RWPE1 (cell line): Measurements from ENCODE around the gene ABCA3.
"Not testable (repeated sequence)": the region's sequence is repeated elsewhere in the genome, so short reads cannot be mapped to it uniquely, and the experiment has no call there.

Source experiments
- CTCF ChIA-PET: fragments of 350-600 bp; sonication (Branson Sonifier 250); formaldehyde crosslinking; extraction: SDS; loops from one replicate; lab custom pipeline; 2021; lab: Yijun Ruan, JAX
- POLR2A ChIA-PET: fragments of 400-600 bp; formaldehyde crosslinking; extraction: SDS; loops from one replicate; lab custom pipeline; 2020; ENCODE audit warnings: antibody characterized with exemption; ENCODE audit not compliant: low non-redundant PET; lab: Yijun Ruan, JAX
- DNase-seq: peaks from one replicate; pipeline ENCODE4 v3.0.0; 2012; ENCODE audit warnings: low spot score
- H3K27ac ChIP-seq: fragments of 450-650 bp; 2 replicates; pipeline ENCODE4 v1.5.1; 2017
- TF ChIP-seq, protein P1 (sequence below): fragments of 450-650 bp; conservative IDR thresholded peaks from 2 replicates; pipeline ENCODE4 v1.5.1; 2017; ENCODE audit warnings: low read depth, mild to moderate bottlenecking

The ABCA3 gene

DNA sequence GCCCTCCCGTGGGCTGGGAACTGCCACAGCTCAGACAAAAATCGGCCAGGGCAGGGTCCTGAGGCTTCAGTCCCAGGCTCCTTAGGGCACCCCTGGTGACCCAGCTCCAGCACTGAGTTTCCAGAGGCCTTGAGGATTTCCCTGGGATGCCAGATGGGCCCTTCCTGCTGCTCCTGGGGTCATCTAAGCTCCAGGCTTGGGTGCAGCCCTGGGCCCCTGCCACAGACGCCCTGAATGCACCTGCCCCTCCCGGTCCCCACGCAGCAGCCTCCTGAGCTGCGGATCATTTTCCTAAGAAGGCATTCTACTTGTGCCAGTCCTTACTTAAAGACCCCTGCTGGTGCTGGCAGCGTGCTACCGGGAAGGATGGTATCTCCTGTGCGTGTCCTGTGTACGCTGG, 66.6 kb downstream of the ABCA3 start:
- POLR2A ChIA-PET, result no interaction called here
- CTCF ChIA-PET, result no interaction called here
- H3K27ac ChIP-seq, result peak overlapping the region; percentile 27
- TF ChIP-seq, protein P1, sequence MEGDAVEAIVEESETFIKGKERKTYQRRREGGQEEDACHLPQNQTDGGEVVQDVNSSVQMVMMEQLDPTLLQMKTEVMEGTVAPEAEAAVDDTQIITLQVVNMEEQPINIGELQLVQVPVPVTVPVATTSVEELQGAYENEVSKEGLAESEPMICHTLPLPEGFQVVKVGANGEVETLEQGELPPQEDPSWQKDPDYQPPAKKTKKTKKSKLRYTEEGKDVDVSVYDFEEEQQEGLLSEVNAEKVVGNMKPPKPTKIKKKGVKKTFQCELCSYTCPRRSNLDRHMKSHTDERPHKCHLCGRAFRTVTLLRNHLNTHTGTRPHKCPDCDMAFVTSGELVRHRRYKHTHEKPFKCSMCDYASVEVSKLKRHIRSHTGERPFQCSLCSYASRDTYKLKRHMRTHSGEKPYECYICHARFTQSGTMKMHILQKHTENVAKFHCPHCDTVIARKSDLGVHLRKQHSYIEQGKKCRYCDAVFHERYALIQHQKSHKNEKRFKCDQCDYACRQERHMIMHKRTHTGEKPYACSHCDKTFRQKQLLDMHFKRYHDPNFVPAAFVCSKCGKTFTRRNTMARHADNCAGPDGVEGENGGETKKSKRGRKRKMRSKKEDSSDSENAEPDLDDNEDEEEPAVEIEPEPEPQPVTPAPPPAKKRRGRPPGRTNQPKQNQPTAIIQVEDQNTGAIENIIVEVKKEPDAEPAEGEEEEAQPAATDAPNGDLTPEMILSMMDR, result no peak
- no peak for DNase-seq

DNA sequence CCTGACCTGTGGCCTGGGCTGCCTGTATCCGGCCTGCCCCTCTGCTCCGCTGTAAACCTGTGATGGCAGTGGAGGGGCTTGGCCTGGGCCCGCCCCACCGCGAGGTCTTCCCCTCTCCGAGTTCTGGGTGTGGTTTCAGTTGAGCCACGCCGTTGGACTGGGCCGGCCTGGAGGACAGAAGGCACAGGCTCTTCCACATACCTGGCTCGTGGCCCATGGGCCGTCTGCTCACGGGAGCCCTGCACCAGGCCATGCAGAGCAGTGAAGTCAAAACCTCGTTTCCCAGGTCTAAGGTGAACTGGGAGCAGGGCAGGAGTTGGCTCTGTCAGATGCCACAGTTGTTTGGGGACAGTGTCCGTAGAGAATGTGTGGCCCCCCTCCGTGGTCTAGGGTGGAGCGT, 67.0 kb downstream of the ABCA3 start:
- DNase-seq, result no peak
- peak overlapping the region; percentile 27 for H3K27ac ChIP-seq
- CTCF ChIA-PET, result interaction anchor here (0.6 kb wide), 1 partner anchor 13 kb away, joined by 3 read pairs; no protein-coding TSS in a partner anchor
- POLR2A ChIA-PET, result no interaction called here
- TF ChIP-seq, protein P1, result no peak

DNA sequence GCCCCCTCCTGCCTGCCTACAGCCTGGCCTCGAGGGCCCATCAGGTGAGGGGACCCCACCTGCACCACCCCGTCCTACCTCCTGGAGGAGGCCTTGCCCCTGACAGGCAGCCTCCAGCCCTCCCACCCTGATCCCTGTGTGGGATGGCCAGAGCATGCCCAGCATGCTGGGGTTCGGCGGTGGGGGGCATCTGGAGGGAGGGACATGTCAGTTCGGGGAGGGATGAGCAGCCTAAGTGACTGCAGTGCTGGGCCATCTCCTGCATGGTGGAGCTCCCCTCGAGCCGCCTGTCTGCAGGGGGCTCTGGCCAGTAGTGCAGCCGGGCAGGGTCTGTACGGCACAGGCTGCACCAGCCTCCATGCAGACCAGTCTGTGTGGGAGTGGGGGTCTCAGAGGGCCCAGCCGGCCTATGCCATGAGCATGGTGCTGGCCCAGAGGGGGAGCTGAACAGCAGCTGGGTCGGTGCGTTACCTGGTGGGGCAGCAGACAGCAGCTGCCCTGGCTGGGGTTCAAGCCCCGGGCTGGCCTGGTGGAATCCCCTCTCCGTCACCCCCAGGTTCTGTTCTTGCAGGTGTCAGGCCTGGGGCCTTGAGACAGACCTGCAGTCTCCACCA, 68.6 kb downstream of the ABCA3 start:
- TF ChIP-seq, protein P1, result no peak
- ChIA-PET POLR2A (no interaction called here), CTCF (no interaction called here)
- DNase-seq, result no peak
- peak overlapping the region; percentile 21; the same call in 1 of the 2 replicates for H3K27ac ChIP-seq

DNA sequence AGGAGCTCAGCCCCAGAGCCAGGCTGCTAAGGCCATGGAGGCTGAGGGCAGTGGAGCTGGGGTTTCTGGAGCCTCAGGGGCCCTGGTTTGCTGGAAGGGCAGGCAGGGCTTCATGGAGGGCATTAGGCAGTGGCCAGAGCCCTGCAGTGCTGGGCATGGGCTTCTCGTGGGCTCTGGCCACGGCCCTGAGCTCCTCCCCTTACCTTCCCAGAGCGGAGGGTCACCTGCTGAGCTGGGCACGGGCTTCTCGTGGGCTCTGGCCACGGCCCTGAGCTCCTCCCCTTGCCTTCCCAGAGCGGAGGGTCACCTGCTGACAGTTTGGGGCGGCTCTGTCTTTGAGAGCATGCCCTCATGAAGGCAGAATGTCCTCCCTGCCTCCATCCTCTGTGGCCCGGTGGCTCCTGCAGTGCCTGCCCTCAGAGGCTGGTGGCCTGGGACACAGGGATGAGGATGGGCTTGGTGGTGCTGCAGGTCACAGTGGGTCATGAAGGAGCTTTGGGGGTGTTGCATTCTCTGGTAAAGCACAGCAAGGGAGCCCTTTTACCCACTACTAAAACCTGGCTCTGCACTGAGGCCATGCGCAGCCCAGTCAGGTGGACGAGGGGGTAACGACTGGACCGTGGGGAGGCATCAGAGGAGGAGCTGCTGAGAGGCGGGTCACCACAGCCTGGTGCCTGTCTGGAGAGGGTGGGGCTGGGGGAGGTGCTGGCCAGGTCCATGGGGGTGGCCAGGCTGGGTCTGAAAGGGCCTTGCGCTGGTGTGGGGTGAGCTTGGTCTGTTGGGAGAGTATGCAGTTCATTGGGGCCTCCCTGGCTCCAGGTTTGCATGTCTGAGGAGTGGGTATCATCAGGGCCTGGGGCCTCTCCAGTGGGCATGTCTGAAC, 69.7 kb downstream of the ABCA3 start:
- CTCF ChIA-PET, result interaction anchor here (0.6 kb wide), 1 partner anchor 229 kb away, joined by 3 read pairs; no protein-coding TSS in a partner anchor
- TF ChIP-seq, protein P1, result no peak
- POLR2A ChIA-PET, result no interaction called here
- peak overlapping the region; percentile 14 for H3K27ac ChIP-seq
- DNase-seq, result no peak

DNA sequence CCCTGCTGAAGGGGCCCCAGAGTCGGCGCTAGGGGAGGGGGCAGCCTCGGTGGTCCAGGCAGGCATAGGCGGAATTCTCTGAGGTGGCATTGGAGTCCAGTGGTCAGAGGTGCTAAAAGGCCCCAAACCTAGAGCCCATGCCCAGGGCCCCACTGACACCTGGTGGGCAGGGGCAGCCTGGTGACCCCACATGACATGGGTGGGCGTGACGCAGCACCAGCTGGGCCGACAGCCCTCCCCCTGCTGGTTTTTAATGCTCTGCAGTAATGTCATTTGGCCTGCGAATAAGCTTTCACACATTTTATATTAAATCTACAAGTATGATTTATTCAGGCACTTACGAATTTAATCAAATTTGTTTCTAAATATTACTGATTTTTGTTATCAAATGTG, 70.5 kb downstream of the ABCA3 start:
- no peak for DNase-seq
- ChIA-PET CTCF (no interaction called here), POLR2A (no interaction called here)
- H3K27ac ChIP-seq, result peak overlapping the region; percentile 97
- TF ChIP-seq, protein P1, result no peak

DNA sequence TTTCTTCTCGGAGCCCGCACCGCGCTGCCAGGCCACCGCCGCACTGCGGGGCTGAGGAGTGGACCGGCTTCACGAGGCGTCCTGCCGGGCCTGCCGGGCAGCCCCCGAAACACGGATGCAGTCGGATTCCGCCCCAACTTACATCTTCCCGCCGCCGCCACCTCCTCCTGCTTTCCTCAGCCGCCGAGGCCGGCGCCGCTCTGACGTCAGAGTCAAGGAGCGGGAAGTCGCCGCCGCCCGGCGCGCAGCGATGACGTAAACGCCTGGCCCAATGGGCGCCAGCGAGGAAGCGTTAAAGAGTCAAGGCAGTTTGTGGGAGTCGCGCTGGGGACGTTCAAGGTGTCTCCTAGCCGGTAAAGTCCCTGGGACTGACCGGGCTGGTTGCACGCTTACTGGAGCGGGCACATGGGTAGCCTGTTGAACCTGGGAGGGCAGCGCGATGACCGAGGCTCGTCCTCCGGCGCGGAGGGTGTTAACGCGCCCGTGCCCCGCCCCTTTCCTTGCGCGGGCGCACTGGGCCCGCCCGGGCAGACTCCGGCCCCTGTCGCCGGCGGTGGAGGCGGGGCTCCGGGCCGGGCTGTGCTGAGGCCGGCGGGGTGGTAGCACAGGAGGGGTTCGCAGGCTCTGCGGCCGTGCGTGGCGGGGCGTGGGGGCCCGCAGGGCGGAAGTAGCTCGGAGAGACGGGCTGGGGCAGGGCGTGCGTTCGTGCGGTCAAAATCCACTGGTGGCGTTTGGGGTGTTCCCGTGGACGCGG, 72.4 kb downstream of the ABCA3 start, which contains the start of gene RNPS1:
Gene RNPS1 (minus strand): TSS at position 214 of the 754 bp plus-strand sequence. CDS start 3,483 bp downstream, outside the sequence.
- H3K27ac ChIP-seq, result peak within 1 kb of the TSS; percentile 97
- TF ChIP-seq, protein P1, result no peak
- ChIA-PET CTCF (interaction anchor here (0.6 kb wide), 2 partner anchors 94 to 200 kb away, joined by 3 read pairs; no protein-coding TSS in a partner anchor), POLR2A (interaction anchor here (0.6 kb wide), 1 partner anchor 715 kb away, joined by 5 read pairs; no protein-coding TSS in a partner anchor)
- peak; percentile 95 for DNase-seq

DNA sequence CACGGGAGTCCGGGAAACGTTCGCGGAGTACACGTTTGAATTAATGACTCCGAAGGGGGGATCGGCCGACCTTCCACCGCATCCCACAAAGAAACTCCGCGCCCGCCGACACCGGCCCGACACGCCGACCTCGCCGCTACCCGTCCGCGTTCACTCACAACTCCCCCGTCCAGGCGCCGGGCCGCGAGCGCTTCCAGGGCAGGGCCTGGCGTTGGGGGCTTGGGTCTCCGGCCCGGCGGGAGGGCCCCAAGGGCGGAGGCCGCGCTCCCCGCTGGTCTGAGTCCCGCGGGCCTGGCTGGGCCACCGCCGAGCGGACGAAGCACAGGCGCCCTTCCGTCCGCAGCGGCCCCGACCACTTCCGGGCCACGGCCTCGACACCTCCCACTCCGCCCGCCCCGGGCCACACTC, 73.0 kb downstream of the ABCA3 start:
- CTCF ChIA-PET, POLR2A ChIA-PET, DNase-seq: not testable (repeated sequence)
- H3K27ac ChIP-seq, result peak overlapping the region; percentile 97

DNA sequence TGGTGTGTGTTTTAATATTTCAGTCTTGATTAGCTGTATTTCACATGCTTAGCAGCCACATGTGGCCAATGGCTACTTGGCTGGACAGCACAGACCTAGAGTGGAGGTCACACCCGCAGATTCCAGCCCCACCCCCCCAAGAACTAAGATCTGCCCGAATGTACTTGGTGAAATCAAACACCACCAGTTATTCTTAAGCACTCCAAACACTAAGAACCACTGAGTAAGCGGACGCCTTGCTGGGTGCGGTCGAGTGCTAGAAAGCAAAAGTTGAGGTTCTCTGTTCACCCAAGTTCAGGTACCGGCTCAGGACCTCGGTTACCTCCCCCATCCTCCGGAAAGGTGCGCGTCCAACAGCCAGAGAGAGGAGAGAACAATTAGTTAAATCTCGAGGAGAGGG, 73.6 kb downstream of the ABCA3 start:
- peak; percentile 20 for DNase-seq
- H3K27ac ChIP-seq, result peak overlapping the region; percentile 97
- POLR2A ChIA-PET, result interaction anchor here (0.7 kb wide), 1 partner anchor 15 kb away, joined by 3 read pairs; the partner anchor contains the start of gene ECI1
- CTCF ChIA-PET, result not testable (repeated sequence)

DNA sequence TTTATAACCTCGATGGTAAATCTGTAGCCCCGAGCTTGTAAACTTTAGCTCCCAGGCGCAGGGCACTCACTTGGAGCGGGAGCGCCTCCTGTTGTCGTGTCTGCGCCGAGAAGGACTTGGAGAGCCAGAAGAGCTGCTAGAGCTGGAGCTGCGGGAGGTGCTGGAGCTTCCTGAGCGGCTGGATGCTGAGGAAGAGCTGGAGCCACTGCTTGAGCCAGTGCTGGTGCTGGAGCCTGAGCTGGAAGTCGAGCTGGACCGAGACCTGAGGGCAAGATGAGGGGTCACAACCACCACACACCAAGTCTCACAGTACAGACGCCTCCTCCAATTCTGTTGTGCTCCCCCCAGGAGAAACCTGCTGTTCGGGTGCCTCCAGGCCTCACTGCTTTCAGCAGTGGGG, 77.5 kb downstream of the ABCA3 start:
- DNase-seq, POLR2A ChIA-PET: not testable (repeated sequence)
- CTCF ChIA-PET, result interaction anchor here (0.6 kb wide), 1 partner anchor 13 kb away, joined by 5 read pairs; no protein-coding TSS in a partner anchor

More for the DNA sequence above, 77.5 kb downstream of the ABCA3 start:
- peak overlapping the region; percentile 52 for H3K27ac ChIP-seq
